IPS-20b (cell line): ENCODE measurements around the gene SRPK2.
"Not testable (repeated sequence)": the region's sequence is repeated elsewhere in the genome, so short reads cannot be mapped to it uniquely, and the experiment has no call there.

Source experiments
- H3K27ac ChIP-seq: one replicate; pipeline ENCODE4 v1.5.1; 2013; ENCODE audit warnings: low read length
- H3K27me3 ChIP-seq: 2 replicates; pipeline ENCODE4 v1.6.1; 2013; ENCODE audit warnings: mild to moderate bottlenecking, low read length, inconsistent platforms; ENCODE audit not compliant: insufficient read depth
- H3K36me3 ChIP-seq: 2 replicates; pipeline ENCODE4 v1.6.1; 2013; ENCODE audit warnings: low read depth, mild to moderate bottlenecking, inconsistent platforms, low read length, moderate library complexity; ENCODE audit not compliant: insufficient read depth
- H3K4me1 ChIP-seq: 2 replicates; pipeline ENCODE4 v1.6.1; 2013; ENCODE audit warnings: mild to moderate bottlenecking, control low read depth, inconsistent platforms, low read length, moderate library complexity; ENCODE audit not compliant: insufficient read depth
- H3K4me3 ChIP-seq: 2 replicates; pipeline ENCODE4 v1.5.1; 2013; ENCODE audit warnings: mild to moderate bottlenecking, low read length, inconsistent platforms
- H3K9ac ChIP-seq: 2 replicates; pipeline ENCODE4 v1.6.1; 2013; ENCODE audit warnings: low read depth, mild to moderate bottlenecking, inconsistent platforms, low read length, moderate library complexity
- H3K9me3 ChIP-seq: 2 replicates; pipeline ENCODE4 v1.6.1; 2013; ENCODE audit warnings: mild to moderate bottlenecking, low read depth, low read length, inconsistent platforms; ENCODE audit not compliant: insufficient read depth

SRPK2 gene

DNA sequence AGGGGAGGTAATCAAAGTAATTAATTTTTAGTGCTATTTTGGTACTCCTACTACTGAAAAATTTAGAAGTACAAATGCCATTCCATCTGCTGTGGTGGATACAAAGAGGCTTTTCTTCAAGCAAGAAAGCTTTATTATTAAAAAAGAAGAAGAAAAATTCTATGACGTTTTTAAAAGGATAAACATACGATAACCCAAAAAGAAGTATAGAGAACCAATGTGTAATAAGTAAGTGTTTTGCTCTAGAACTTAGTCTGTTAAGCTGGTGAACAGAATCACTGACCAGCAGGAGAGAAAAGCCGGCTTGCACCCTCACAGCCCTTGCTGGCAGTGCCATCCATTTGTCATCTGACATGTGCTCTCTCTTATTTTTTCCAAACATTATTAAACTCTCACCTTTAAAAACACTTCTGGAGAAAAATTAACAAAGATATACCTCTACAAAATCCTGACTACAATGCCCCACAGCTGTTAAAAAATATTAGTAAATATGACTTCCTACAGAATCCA lies 81.5 kb downstream of the SRPK2 start:
- H3K9me3 ChIP-seq = no peaks in the 10 kb centered on the region
- no peak overlapping the region for H3K4me3 ChIP-seq
- H3K4me1 ChIP-seq = peaks cover 2% of the 10 kb centered on the region
- no peak overlapping the region for H3K9ac ChIP-seq
- no peaks in the 10 kb centered on the region for H3K36me3 ChIP-seq
- H3K27me3 ChIP-seq = no peaks in the 10 kb centered on the region
- H3K27ac ChIP-seq = no peak overlapping the region

DNA sequence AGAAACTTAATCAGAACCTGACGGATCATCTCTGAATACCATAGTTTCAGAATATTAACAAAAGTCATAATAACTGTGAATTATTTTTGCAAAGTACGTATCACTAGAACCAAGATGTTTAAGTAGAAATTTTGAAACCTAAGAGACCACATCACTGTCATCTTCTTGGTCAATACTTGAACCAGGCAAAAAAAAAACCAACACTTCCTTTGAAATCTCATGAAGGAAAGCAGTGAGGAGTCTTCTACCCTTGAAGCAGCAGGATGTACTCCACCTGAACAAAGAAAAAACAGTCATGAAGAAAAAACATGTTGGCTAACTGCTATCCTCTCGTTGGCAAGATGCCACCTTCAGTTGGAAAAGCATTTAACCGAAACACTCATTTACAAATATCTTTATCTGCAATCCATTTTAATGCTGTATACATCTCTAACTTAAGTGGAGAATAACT lies 82.4 kb downstream of the SRPK2 start:
- Histone ChIP-seq H3K4me1 (peaks cover 2% of the 10 kb centered on the region), H3K27ac (no peak overlapping the region), H3K36me3 (no peaks in the 10 kb centered on the region), H3K9me3 (no peaks in the 10 kb centered on the region), H3K27me3 (no peaks in the 10 kb centered on the region), H3K9ac (no peak overlapping the region), H3K4me3 (no peak overlapping the region)

DNA sequence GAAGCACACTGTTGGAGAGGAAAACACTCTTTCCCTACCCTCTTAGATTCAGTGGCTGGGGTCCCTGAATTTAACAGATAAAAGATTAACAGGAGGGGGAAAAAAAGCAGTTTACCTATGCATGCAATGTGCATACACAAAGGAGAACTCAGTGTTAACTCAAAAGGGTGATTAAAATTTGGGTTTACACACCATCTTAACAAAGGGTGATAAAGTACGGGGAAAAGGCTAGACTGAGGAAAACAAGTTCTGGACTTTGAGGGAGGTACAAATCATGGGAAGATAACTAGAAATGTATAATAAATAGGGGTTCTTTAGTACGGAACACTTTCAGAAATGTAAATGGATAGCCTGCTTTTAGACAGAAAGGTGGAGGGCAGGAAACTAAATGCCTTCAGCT lies 83.1 kb downstream of the SRPK2 start:
- Histone ChIP-seq H3K4me1 (peaks cover 2% of the 10 kb centered on the region), H3K27me3 (no peaks in the 10 kb centered on the region), H3K27ac (no peak overlapping the region), H3K9me3 (no peaks in the 10 kb centered on the region), H3K4me3 (no peak overlapping the region), H3K9ac (no peak overlapping the region), H3K36me3 (no peaks in the 10 kb centered on the region)

DNA sequence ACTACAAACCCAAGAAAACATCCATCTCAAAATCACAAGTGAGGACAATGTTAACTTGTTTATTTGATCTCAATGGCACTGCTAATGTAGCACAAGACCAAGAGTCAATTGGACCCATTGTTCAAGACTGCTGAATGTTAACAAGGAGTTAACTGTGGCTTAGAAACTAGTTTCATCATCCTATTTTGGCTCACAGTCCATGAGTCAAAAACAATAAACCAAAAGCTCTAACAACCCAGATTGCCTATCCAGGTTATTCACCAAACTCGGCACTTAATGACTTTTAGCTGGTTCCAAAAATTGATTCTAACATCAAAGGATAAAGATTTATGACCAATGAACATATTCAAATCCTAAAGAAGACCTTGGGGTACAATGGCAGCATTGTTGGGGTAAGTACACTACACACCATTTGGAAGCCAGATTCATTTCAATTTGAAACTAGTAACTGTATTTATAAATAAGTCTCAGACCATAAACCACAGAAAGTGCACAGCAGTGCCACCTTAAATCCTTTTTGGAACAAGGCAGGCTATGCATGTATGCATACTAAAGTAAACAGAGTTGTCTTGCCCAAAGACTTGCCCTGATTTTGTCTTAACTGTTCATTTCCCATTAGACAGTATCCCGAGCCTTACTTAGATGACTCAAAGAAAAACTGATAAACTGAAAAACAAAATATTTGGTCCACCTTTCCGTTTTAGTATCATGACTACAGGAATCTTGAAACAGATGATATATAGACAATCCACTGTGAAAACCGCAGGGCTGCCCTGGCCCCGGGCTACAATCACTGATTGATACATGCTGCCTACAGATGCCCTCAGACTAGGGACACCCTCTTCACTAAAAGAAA lies 84.5 kb downstream of the SRPK2 start:
- Histone ChIP-seq H3K36me3 (no peaks in the 10 kb centered on the region), H3K9ac (no peak overlapping the region), H3K27ac (no peak overlapping the region), H3K9me3 (no peaks in the 10 kb centered on the region), H3K4me1 (no peaks in the 10 kb centered on the region; the same call in 1 of the 2 replicates), H3K27me3 (no peaks in the 10 kb centered on the region), H3K4me3 (no peak overlapping the region)

DNA sequence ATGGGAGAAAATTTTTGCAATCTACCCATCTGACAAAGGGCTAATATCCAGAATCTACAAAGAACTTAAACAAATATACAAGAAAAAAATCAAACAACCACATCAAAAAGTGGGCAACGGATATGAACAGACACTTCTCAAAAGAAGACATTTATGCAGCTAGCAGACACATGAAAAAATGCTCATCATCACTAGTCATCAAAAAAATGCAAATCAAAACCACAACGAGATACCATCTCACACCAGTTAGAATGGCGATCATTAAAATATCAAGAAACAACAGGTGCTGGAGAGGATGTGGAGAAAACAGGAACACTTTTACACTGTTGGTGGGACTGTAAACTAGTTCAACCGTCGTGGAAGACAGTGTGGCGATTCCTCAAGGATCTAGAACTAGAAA lies 88.1 kb downstream of the SRPK2 start:
- H3K27me3 ChIP-seq, H3K36me3 ChIP-seq, H3K9ac ChIP-seq, H3K4me3 ChIP-seq, H3K4me1 ChIP-seq, H3K9me3 ChIP-seq, H3K27ac ChIP-seq: not testable (repeated sequence)

DNA sequence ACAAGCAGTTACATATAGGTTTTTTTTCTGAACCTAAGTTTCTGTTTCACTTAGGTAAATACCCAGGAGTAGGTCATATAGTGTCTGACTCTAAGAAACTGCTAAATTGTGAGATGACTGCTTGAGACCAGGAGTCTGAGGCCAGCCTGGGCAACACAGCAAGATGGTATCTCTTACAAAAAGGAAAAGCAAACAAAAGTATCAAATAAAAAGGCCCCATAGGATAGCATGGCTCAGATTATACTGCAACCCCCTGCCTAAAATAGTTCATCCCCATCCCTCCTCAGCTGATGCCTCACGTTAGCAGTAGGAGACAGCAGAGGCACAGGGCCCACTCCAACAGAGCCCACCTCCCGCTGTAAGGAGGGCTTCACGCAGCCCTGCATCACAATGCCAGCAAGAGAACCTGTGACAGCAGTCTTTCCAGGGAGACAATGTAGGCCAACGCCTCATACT lies 90.3 kb downstream of the SRPK2 start:
- peaks cover 8% of the 10 kb centered on the region for H3K4me1 ChIP-seq
- no peaks in the 10 kb centered on the region for H3K36me3 ChIP-seq
- H3K27ac ChIP-seq = no peak overlapping the region

DNA sequence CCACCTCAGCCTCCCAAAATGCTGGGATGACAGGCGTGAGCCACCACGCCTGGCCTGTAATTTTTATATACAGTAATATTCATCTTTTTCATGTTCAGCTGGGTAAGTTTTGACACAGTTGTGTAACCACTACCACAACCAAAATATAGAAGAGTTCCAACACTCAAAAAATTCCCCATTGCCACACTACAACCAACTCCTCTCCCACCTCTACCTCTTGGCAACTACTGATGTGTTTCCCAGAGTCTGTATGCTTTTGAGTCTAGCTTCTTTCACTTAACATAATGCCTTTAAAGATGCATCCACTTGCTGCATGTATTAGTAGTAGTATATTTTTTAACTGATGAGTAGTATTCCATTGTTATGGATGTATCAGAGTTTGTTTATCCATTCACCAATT lies 90.7 kb downstream of the SRPK2 start:
- H3K9me3 ChIP-seq = no peaks in the 10 kb centered on the region
- H3K36me3 ChIP-seq = no peaks in the 10 kb centered on the region
- H3K27me3 ChIP-seq = no peaks in the 10 kb centered on the region
- no peak overlapping the region for H3K9ac ChIP-seq
- peaks cover 8% of the 10 kb centered on the region for H3K4me1 ChIP-seq
- no peak overlapping the region for H3K4me3 ChIP-seq
- H3K27ac ChIP-seq = no peak overlapping the region

More for the DNA sequence above, 90.3 kb downstream of the SRPK2 start:
- Histone ChIP-seq H3K27me3 (no peaks in the 10 kb centered on the region), H3K4me3 (peak overlapping the region; percentile 21; the same call in 1 of the 2 replicates), H3K9me3 (no peaks in the 10 kb centered on the region), H3K9ac (no peak overlapping the region)

DNA sequence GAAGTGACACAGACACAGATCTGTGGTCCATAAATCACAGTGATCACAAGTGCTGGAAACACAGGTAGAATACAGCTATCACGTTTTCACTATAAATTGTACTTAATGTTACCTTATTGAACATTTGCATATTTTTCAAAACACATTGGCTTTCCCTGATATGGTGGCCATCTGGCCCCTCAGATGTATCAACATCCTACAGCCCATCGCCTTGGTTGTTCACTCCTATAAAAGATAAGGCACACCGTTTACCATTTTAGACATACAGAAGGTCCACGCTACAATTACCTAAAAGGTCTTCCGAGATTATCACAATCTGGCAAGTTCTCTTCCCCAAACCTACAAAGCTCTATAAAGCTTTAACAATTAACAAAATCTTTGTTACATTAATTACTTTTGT lies 91.4 kb downstream of the SRPK2 start:
- no peak overlapping the region for H3K27ac ChIP-seq
- H3K36me3 ChIP-seq = no peaks in the 10 kb centered on the region
- H3K4me1 ChIP-seq = peaks cover 8% of the 10 kb centered on the region
- no peak overlapping the region for H3K4me3 ChIP-seq
- H3K27me3 ChIP-seq = no peaks in the 10 kb centered on the region
- no peaks in the 10 kb centered on the region for H3K9me3 ChIP-seq
- no peak overlapping the region for H3K9ac ChIP-seq

DNA sequence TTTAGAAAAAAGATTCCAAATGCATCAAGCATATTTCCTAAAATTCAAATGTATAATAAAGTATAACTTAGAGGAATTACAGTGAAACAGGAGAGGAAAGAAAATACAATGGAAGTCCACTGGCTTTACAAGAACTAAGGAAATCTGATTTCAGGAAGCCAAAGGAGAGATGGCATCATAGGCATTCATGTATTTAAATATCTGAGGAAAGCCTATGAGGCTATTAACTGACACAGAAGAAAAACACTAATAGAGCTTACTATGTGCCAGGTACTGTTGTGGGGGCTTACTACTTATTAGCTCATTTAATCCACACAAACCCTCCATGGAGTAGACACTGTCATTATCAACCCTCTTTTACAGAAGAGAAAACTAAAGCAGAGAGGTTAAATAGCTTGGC lies 92.2 kb downstream of the SRPK2 start:
- Histone ChIP-seq H3K4me1 (peaks cover 8% of the 10 kb centered on the region), H3K9ac (no peak overlapping the region), H3K27ac (no peak overlapping the region)

DNA sequence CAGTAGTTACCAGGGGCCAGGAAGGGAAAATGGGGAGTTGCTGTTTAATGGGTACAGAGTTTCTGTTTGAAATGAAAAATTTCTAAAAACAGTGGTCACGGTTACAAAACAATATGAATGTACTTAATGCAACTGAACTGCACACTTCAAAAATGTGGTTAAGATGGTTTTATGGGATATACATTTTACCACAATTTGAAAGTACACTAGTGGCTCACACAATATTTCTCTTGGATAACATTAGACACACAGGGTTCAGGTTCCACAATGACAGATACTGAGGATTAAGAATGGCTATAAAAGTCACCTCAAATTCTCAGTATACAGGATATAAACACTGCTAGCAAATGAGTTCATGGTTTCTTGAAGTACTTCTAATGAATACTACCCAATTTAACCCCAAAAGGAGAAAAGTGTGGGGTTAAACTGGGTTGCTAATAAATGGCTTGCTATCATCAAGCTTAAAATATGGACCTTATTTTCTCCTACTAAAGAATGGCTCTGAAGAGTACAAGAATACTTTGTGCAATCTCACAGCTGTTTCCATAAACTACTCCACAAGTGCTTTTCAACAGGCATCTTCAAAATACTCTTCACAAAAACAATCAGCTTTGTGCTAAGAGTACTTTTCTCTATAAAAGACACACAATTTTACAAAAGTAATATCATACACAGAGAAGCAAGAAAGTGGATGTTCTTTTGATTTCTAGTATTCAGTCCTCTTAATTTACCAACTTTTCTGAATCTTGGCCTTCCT lies 92.9 kb downstream of the SRPK2 start:
- Histone ChIP-seq H3K36me3 (no peaks in the 10 kb centered on the region), H3K9ac (no peak overlapping the region), H3K4me3 (no peak overlapping the region), H3K27me3 (no peaks in the 10 kb centered on the region), H3K9me3 (no peaks in the 10 kb centered on the region), H3K4me1 (peaks cover 8% of the 10 kb centered on the region), H3K27ac (no peak overlapping the region)

More for the DNA sequence above, 92.2 kb downstream of the SRPK2 start:
- Histone ChIP-seq H3K4me3 (no peak overlapping the region), H3K9me3 (no peaks in the 10 kb centered on the region), H3K36me3 (no peaks in the 10 kb centered on the region), H3K27me3 (no peaks in the 10 kb centered on the region)

DNA sequence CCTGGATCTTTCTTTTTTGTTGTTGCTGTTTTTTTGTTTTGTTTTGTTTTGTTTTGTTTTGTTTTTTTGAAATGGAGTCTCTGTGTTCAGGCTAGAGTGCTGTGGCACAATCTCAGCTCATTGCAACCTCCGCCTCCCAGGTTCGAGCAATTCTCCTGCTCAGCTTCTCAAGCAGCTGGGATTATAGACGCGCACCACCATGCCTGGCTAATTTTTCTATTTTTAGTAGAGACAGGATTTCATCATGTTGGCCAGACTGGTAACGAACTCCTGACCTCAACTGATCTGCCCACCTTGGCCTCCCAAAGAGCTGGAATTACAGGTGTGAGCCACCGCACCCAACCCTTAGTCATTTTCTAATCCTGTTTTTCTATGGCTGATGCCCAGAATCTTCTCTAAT lies 94.2 kb downstream of the SRPK2 start:
- H3K4me3 ChIP-seq = not testable (repeated sequence)

More for the DNA sequence above, 94.2 kb downstream of the SRPK2 start:
- H3K36me3 ChIP-seq, H3K9me3 ChIP-seq, H3K9ac ChIP-seq, H3K27ac ChIP-seq, H3K27me3 ChIP-seq, H3K4me1 ChIP-seq: not testable (repeated sequence)
